Endothelial cell (in vitro differentiated cells): ENCODE results near the gene POLE. TPM values are rescaled to one million over a fixed set of nuclear protein-coding genes. Genes with fewer than 3 reads are reported as not detected.

Experiments
- DNase-seq: peaks from one replicate; pipeline ENCODE4 v3.0.0; 2021; ENCODE audit warnings: low spot score
- H3K27ac Mint-ChIP-seq: one replicate; pipeline ENCODE4 v1.8.0; 2021; ENCODE audit warnings: mixed read lengths, inconsistent platforms; ENCODE audit not compliant: unreplicated experiment
- H3K27me3 Mint-ChIP-seq: one replicate; pipeline ENCODE4 v1.8.0; 2021; ENCODE audit warnings: mild to moderate bottlenecking, moderate library complexity, mixed read lengths, inconsistent platforms; ENCODE audit not compliant: unreplicated experiment
- H3K36me3 Mint-ChIP-seq: one replicate; pipeline ENCODE4 v1.8.0; 2021; ENCODE audit warnings: mild to moderate bottlenecking, low read depth, mixed read lengths, inconsistent platforms; ENCODE audit not compliant: unreplicated experiment
- H3K4me1 Mint-ChIP-seq: one replicate; pipeline ENCODE4 v1.8.0; 2021; ENCODE audit warnings: mild to moderate bottlenecking, mixed read lengths, inconsistent platforms; ENCODE audit not compliant: unreplicated experiment
- H3K4me3 Mint-ChIP-seq: one replicate; pipeline ENCODE4 v1.8.0; 2021; ENCODE audit warnings: mild to moderate bottlenecking, mixed read lengths, inconsistent platforms; ENCODE audit not compliant: unreplicated experiment
- H3K9me3 Mint-ChIP-seq: one replicate; pipeline ENCODE4 v1.8.0; 2021; ENCODE audit warnings: mixed read lengths, inconsistent platforms; ENCODE audit not compliant: unreplicated experiment
- total RNA-seq: library from RNA; stranded (reverse); fragmentation: NEBNext Ultra II Directional; extraction: Animal tissue kit (Norgen Biotek cat#: 25700); gene quantifications from one replicate; pipeline ENCODE4 v1.2.1, GENCODE V29; 2021; ENCODE audit not compliant: unreplicated experiment
- TF ChIP-seq, protein P1 (sequence below): fragments of 200-600 bp; sonication (generic); IDR thresholded peaks from one replicate; pipeline ENCODE4 v1.5.0; 2021; ENCODE audit warnings: antibody characterized with exemption; ENCODE audit not compliant: unreplicated experiment

POLE gene
- total RNA-seq, 1 donor from 2014 or later = 137 TPM

DNA sequence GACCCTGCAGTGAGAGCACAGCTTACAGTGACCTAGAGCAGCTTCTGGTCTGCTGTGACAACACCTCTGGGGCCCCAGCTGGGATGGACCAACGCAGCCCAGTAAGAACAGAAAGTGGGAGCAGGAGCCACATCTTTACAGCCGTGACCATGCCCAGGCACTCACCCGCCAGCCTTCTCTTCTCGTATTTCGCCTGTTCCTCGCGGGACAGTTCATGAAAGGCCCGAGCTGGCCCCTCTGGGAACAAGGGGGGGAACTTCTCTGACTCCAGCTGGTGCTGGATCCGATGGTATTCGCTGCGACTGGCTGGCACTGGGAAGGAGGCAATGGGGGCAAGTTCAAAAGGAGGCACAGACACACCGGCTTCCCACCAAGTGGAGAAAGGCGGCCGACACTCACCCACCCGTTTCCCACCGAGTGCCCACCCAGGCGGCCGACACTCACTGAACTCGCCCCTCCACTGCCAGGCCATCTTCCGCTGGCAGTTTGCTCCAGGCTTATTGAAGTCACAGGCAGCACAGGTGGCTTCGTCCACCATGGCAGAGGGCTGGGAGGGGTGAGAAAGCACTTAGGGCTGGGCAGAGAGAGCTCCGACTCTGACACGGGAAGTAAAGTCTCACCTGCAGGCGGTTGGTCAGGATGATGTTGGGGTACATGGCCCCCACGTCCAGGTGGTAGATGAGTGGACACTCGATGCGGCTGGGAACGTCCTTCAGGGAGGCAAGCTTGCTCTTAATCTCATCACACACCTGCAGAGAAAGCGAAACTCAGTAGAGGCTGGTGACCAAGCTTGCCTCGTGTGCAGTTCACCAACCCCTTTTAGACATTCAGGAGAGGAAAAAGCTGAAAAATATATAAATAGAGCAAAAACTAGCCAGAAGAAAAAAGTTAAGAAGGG lies 18.7 kb downstream of the POLE start:
- no peak overlapping the region for H3K27ac Mint-ChIP-seq
- no peaks in the 10 kb centered on the region for H3K9me3 Mint-ChIP-seq
- TF ChIP-seq, protein P1, sequence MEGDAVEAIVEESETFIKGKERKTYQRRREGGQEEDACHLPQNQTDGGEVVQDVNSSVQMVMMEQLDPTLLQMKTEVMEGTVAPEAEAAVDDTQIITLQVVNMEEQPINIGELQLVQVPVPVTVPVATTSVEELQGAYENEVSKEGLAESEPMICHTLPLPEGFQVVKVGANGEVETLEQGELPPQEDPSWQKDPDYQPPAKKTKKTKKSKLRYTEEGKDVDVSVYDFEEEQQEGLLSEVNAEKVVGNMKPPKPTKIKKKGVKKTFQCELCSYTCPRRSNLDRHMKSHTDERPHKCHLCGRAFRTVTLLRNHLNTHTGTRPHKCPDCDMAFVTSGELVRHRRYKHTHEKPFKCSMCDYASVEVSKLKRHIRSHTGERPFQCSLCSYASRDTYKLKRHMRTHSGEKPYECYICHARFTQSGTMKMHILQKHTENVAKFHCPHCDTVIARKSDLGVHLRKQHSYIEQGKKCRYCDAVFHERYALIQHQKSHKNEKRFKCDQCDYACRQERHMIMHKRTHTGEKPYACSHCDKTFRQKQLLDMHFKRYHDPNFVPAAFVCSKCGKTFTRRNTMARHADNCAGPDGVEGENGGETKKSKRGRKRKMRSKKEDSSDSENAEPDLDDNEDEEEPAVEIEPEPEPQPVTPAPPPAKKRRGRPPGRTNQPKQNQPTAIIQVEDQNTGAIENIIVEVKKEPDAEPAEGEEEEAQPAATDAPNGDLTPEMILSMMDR = no peak
- H3K4me3 Mint-ChIP-seq = no peak overlapping the region
- DNase-seq = no peak
- peaks cover 43% of the 10 kb centered on the region for H3K36me3 Mint-ChIP-seq
- peaks cover 31% of the 10 kb centered on the region for H3K4me1 Mint-ChIP-seq
- H3K27me3 Mint-ChIP-seq = peaks cover 7% of the 10 kb centered on the region

DNA sequence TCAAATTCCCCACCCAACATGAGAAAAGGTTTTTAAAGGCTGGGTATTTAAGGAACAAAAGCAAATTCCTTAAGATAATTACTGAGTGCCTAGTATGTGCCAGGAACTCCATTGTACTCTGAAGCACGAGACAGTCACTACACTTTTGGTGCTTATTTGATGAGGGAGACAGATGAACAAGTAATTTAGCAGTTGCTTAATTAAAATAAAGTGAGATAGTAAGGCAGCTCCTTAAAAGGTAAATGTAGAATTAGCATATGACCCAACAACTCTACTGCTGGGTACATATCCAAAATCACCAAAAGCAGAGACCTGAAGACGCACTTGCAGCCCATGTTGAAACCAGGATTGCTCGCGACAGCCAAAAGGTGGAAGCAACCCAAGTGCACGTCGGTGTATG lies 21.3 kb downstream of the POLE start:
- H3K27ac Mint-ChIP-seq = no peak overlapping the region
- TF ChIP-seq, protein P1 = no peak
- peaks cover 54% of the 10 kb centered on the region for H3K4me1 Mint-ChIP-seq
- peak overlapping the region; percentile 52 for H3K4me3 Mint-ChIP-seq
- H3K27me3 Mint-ChIP-seq = peaks cover 11% of the 10 kb centered on the region
- H3K36me3 Mint-ChIP-seq = peaks cover 53% of the 10 kb centered on the region
- DNase-seq = no peak
- H3K9me3 Mint-ChIP-seq = no peaks in the 10 kb centered on the region

DNA sequence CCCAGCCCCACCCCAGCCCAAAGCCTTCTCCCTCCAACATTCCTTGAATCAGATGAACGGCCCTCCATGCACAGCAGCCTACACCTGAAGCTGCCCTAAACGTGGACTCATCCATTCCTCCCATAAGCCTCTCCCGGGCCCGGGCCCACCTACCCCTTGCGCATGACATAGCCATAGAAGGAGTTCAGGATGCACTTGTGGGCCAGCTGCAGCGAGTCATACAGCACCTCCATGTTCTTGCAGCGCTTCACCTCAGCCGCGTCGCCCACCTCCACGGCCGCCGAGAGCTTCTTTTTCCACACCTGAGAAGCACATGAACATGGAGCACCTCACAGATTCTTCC lies 22.0 kb downstream of the POLE start:
- Mint-ChIP-seq H3K4me3 (no peak overlapping the region), H3K4me1 (peaks cover 61% of the 10 kb centered on the region), H3K36me3 (peaks cover 59% of the 10 kb centered on the region), H3K27me3 (peaks cover 11% of the 10 kb centered on the region), H3K27ac (no peak overlapping the region), H3K9me3 (no peaks in the 10 kb centered on the region)
- DNase-seq = no peak
- TF ChIP-seq, protein P1 = no peak

DNA sequence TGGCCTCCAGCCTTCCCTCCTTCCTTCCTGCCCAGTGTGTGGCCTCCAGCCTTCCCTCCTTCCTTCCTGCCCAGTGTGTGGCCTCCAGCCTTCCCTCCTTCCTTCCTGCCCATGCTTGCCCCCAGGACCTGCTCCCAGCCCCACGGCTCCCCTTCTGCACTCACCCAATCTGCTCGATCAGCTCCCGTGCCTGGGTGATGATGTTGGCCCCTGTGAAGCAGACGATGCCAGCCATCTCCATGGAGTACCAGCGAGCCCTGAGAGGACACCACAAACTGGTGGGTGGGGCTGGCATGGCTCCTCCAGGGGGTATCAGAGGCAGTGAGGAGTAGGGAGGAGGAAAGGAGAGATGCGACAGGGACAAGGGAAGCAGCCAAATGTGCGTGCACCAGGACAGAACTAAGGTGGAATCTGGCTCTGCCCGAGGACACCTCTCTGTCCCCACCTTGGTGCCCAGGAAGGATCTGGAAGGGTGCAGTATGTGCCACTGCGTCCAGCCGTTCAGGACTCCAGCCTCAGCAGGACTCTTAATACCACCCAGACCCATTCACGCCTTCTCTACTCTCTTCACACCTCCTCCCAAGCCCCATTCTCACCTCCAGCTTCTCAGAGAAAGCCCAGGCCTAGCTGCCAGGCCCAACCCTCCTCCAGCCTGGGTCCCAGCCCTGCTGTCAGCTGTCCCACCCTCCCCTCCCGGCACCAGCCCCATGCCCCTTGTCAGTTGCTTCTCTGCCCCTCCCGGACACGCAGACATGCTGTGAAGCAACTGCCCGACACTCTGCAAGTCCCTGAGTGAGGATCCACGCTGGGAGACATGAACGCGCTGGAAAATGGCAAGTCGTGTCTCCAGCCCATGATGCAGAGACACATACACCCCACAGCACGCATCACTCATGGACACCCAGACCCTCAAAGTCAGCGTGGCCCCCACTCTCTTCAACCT lies 22.7 kb downstream of the POLE start:
- H3K27ac Mint-ChIP-seq = no peak overlapping the region
- H3K4me1 Mint-ChIP-seq = peaks cover 64% of the 10 kb centered on the region
- H3K4me3 Mint-ChIP-seq = peak overlapping the region; percentile 52
- H3K36me3 Mint-ChIP-seq = peaks cover 64% of the 10 kb centered on the region
- H3K27me3 Mint-ChIP-seq = peaks cover 13% of the 10 kb centered on the region
- TF ChIP-seq, protein P1 = no peak
- H3K9me3 Mint-ChIP-seq = no peaks in the 10 kb centered on the region
- no peak for DNase-seq
